Stimulated activated CD8-positive, alpha-beta memory T cell treated with anti-CD3 and anti-CD28 coated beads, Interleukin-4, amount 100 ng/mL, for 48 hours (primary cell): ENCODE results near the gene NFIA.

ENCODE experiments used
- DNase-seq: peaks from one replicate; pipeline ENCODE4 v3.0.0-alpha.2; 2020

NFIA gene

GRCh38 chr1:61313906-61314422, 231.6 kb downstream of the NFIA start:
- DNase-seq: no peak

GRCh38 chr1:61315011-61315410, 232.7 kb downstream of the NFIA start:
- DNase-seq: no peak

- no peak for DNase-seq
These were observed 234.1 kb downstream of the NFIA start for GRCh38 chr1:61316493-61316892.

GRCh38 chr1:61318319-61319125, 236.2 kb downstream of the NFIA start:
- DNase-seq: no peak

GRCh38 chr1:61320575-61320974, 238.2 kb downstream of the NFIA start:
- DNase-seq: no peak

- DNase-seq: no peak
These were observed 239.8 kb downstream of the NFIA start for GRCh38 chr1:61322008-61322744.

GRCh38 chr1:61322769-61323168, 240.4 kb downstream of the NFIA start:
- DNase-seq: no peak

GRCh38 chr1:61323681-61324328, 241.4 kb downstream of the NFIA start:
- DNase-seq: no peak

- DNase-seq: no peak
These were observed 244.4 kb downstream of the NFIA start for GRCh38 chr1:61326713-61327112.

- DNase-seq: no peak
These were observed 245.1 kb downstream of the NFIA start for GRCh38 chr1:61327436-61327835.

GRCh38 chr1:61329556-61329955, 247.2 kb downstream of the NFIA start:
- DNase-seq: no peak

GRCh38 chr1:61330018-61330417, 247.7 kb downstream of the NFIA start:
- no peak for DNase-seq

GRCh38 chr1:61330571-61330970, 248.2 kb downstream of the NFIA start:
- no peak for DNase-seq

GRCh38 chr1:61332196-61332753, 249.9 kb downstream of the NFIA start:
- no peak for DNase-seq

- DNase-seq: no peak
These were observed 250.4 kb downstream of the NFIA start for GRCh38 chr1:61332796-61333195.

- no peak for DNase-seq
These were observed 252.6 kb downstream of the NFIA start for GRCh38 chr1:61334718-61335589.

- no peak for DNase-seq
These were observed 254.7 kb downstream of the NFIA start for GRCh38 chr1:61337037-61337436.

GRCh38 chr1:61337441-61337951, 255.1 kb downstream of the NFIA start:
- DNase-seq: no peak

- no peak for DNase-seq
These were observed 255.9 kb downstream of the NFIA start for GRCh38 chr1:61337981-61338848.

- no peak for DNase-seq
These were observed 256.5 kb downstream of the NFIA start for GRCh38 chr1:61338899-61339298.

GRCh38 chr1:61341426-61341825, 259.1 kb downstream of the NFIA start:
- no peak for DNase-seq
